HL-60 (cell line): ENCODE measurements around the gene HLA-DRB1.

ENCODE experiments used
- DNase-seq, 2 experiments: peaks; one replicate each; pipeline ENCODE4 v3.0.0-alpha.2; 2010 to 2020; ENCODE audit warnings: low read depth in 1 of 2, low spot score in 1 of 2
- H3K27ac ChIP-seq: fragments of 250-450 bp; sonication (Bioruptor Pico); replicated peaks from 2 replicates; pipeline ENCODE4 v1.5.1; 2020; ENCODE audit warnings: mild to moderate bottlenecking, moderate library complexity
- H3K27me3 ChIP-seq: fragments of 250-450 bp; sonication (Bioruptor Pico); 2 replicates; pipeline ENCODE4 v1.5.1; 2021; ENCODE audit warnings: mild to moderate bottlenecking, moderate library complexity; ENCODE audit not compliant: insufficient read depth, poor library complexity, severe bottlenecking
- H3K4me3 ChIP-seq: replicated peaks from 2 replicates; pipeline ENCODE4 v1.5.1; 2011; ENCODE audit warnings: mild to moderate bottlenecking, control low read depth, low read length; ENCODE audit not compliant: insufficient read depth
- CTCF ChIP-seq: IDR thresholded peaks from one replicate; pipeline ENCODE4 v1.5.1; 2011; ENCODE audit warnings: low read length, control low read depth, inconsistent platforms; ENCODE audit not compliant: insufficient read depth
- GABPA ChIP-seq: IDR thresholded peaks from 2 replicates; pipeline ENCODE4 v1.6.1; 2012; ENCODE audit warnings: low read depth
- POLR2AphosphoS5 ChIP-seq: IDR thresholded peaks from 2 replicates; pipeline ENCODE4 v1.6.1; 2012; ENCODE audit warnings: low read depth
- REST ChIP-seq: IDR thresholded peaks from 2 replicates; pipeline ENCODE4 v1.6.1; 2012; ENCODE audit warnings: low read depth; ENCODE audit not compliant: insufficient replicate concordance
- SPI1 ChIP-seq: IDR thresholded peaks from 2 replicates; pipeline ENCODE4 v1.6.1; 2012; ENCODE audit warnings: low read depth, mild to moderate bottlenecking, borderline replicate concordance

Gene HLA-DRB1

DNA sequence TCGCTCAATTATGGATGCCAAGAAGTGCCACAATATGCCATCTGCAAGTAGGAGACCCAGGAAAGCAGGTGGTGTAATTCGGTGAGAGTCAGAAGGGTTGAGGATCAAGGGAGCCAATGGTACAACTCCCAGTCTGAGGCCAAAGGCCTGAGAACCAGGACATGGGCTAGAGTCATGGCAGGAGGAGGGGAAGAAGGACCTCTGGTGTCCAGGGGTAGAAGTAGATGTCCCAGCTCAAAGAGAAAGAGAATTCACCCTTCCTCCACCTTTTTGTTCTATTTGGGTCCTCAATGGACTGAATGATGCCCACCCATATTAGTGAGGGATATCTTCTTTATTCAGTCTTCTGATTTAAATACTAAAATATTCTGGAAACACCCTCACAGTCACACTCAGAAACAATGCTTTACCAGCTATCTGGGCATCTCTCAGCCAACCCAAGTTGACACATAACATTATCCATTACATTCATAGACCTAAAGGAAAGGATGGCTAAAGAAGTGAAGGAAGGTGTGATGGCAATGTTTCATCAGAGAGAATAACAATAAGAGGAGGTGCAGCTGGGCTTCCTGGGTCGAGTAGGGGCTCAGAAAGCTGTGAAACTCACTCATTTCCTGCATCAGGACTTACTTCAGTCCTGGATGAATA, 26.4 kb upstream of the HLA-DRB1 start:
- TF ChIP-seq SPI1: no peak
- TF ChIP-seq REST: no peak
- no peak for DNase-seq
- peaks cover 5% of the 10 kb centered on the region for H3K27me3 ChIP-seq
- H3K4me3 ChIP-seq: no peak overlapping the region
- H3K27ac ChIP-seq: no peak overlapping the region

DNA sequence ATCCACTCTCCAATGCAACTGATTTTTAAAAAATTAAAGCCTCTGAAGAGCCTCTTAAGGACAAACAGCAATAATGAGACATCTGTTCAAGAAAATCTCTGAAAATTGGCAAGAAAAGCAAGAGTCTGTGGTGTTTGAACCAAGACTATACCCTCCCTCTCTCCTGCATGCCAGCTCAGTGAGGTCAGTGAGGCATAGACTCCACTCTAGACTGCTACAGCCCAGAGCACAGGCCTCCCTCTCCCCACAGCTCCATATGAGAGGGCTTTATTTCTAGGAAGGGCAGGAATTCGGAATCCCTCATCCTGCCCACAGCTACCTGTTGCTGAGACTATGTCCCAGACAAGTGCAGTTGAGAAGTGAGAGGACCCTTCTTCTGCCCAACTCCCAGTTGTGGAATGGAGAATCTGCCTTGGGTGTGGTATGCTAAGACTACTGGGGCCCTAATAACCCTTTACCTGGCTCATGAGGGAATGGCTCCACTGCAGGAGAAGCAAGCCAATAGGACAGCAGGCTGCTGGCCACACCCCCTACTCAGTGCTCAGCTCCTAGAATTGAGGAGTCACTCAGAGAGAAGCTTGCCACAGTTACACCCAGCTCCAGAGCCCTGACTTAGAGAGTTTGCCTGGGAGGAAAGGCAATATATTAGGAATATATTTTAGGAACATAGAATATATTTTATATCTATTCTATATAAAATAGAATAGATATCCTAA, 24.9 kb upstream of the HLA-DRB1 start:
- TF ChIP-seq SPI1 (no peak), POLR2AphosphoS5 (no peak), REST (no peak), CTCF (no peak), GABPA (no peak)
- DNase-seq: no peak
- Histone ChIP-seq H3K27ac (no peak overlapping the region), H3K27me3 (peaks cover 5% of the 10 kb centered on the region), H3K4me3 (no peak overlapping the region)

- no peak for DNase-seq
- TF ChIP-seq GABPA (no peak), REST (no peak), SPI1 (no peak), POLR2AphosphoS5 (no peak), CTCF (no peak)
- Histone ChIP-seq H3K27ac (no peak overlapping the region), H3K4me3 (no peak overlapping the region), H3K27me3 (peaks cover 5% of the 10 kb centered on the region)
These were observed 23.8 kb upstream of the HLA-DRB1 start for GRCh38 chr6:32613475-32613874.
